Esophagus squamous epithelium (tissue), 5 donors: Measurements from ENCODE around the gene LONRF3. TPM values are rescaled to one million over a fixed set of nuclear protein-coding genes. Genes with fewer than 3 reads are reported as not detected.

Experiments used
- DNase-seq: peaks from one replicate; lab custom pipeline; 2025; lab: John Stamatoyannopoulos, UW
- H3K27ac ChIP-seq, 4 donors: fragments of 200-600 bp; sonication (generic); one replicate each; pipeline ENCODE4 v1.5.1; 2016 to 2019; ENCODE audit warnings: mild to moderate bottlenecking in 1 of 4
- H3K27me3 ChIP-seq, 4 donors: fragments of 200-600 bp; sonication (generic); 1 replicate in 3 of 4; 2 replicates in 1 of 4; pipeline versions ENCODE4 v1.5.1 to v1.6.0; 2017 to 2021; ENCODE audit warnings: antibody characterized with exemption in 1 of 4
- H3K36me3 ChIP-seq, 3 donors: fragments of 200-600 bp; sonication (generic); one replicate each; pipeline ENCODE4 v1.5.1; 2016 to 2019
- H3K4me1 ChIP-seq, 3 donors: fragments of 200-600 bp; sonication (generic); one replicate each; pipeline ENCODE4 v1.5.1; 2017 to 2019
- H3K4me3 ChIP-seq, 4 donors: fragments of 200-600 bp; sonication (generic); 1 replicate in 3 of 4; 2 replicates in 1 of 4; pipeline ENCODE4 v1.5.1; 2016 to 2019; ENCODE audit warnings: mild to moderate bottlenecking in 2 of 4, moderate library complexity in 1 of 4
- H3K9me3 ChIP-seq, 3 donors: fragments of 200-600 bp; sonication (generic); one replicate each; pipeline ENCODE4 v1.5.1; 2016 to 2019
- POLR2A ChIP-seq, 4 donors: fragments of 450-650 bp; IDR thresholded peaks; one replicate each; pipeline ENCODE4 v1.6.1; 2017; ENCODE audit warnings: antibody characterized with exemption in 4 of 4, mild to moderate bottlenecking in 4 of 4, moderate library complexity in 3 of 4
- WGBS, 2 donors: methylation state at CpG; one replicate each; pipeline ENCODE4 v1.1.5; 2018; 5-methylcytosine and 5-hydroxymethylcytosine counted together
- intact Hi-C: fragments of 100-400 bp; cut with DNase I; formaldehyde crosslinking; loops from one replicate; pipeline ENCODE4 v1.15.0; 2022
- total RNA-seq, 4 donors: library from RNA; depleted of rRNA; stranded (reverse); fragments of >200 nt; gene quantifications; one replicate each; pipeline ENCODE4 v1.1.0, GENCODE V29; 2016
- TF ChIP-seq, protein P1 (sequence below), 6 experiments: fragments of 450-650 bp in 4 of 6; fragments of 200-600 bp in 2 of 6; sonication (generic) in 2 of 6; IDR thresholded peaks; one replicate each; pipeline ENCODE4 v1.5.1; 2016 to 2019; ENCODE audit warnings: antibody characterized with exemption in 6 of 6, mild to moderate bottlenecking in 4 of 6, moderate library complexity in 4 of 6
- donor health status: DM: yes; HTN: yes; CAD: no.

Gene LONRF3
- 1 to 10 TPM in 2 of 4 donors, under 1 TPM in 2; 0.27 to 4.8 (median 1.2) TPM for total RNA-seq

DNA sequence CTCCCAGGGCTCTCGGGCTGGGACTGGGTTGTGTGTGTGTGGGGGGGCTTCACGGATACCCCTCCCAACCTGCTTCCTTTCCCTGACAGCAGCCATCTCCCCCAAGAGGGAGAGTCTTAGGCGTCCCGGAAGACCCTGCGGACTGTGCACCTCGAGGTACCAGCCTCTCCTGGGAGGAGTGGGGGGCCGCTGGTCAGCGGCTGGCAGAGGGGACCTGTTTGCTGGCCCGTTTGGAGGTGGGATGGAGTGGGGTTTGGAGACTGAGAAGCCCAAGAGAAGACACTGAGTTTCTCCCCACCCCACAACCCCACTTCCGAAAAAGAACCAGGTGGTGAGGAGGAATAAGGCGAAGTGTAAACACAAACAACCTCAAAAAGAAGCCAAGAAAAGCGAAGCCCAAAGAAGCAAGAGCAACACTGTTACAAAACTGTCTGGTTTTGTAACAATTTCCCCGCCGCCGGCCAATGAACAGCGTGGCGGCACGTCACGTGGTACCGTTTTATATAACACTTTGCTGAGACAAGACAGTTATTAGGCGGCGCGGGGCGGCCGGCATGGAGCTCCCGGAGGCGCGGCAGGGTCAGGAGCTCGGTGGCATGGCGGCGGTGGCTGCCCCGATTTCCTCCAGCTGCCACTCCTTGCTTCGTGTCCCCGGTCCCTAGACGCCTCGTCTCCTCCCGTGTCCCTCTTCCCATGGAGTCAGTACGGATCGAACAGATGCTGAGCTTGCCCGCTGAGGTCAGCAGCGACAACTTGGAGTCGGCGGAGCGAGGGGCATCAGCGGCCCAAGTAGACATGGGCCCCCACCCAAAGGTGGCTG lies at the start of gene LONRF3:
Gene LONRF3 (plus strand): TSS at position 531 of the 820 bp plus-strand sequence. CDS start 163 bp downstream, at position 694.
- H3K36me3 ChIP-seq, result no peaks in the 10 kb centered on the region
- H3K27ac ChIP-seq, result peak within 1 kb of the TSS; percentile 34 to 85 (median 72)
- peak within 1 kb of the TSS; percentile 32 to 73 (median 52) for H3K4me3 ChIP-seq
- peaks cover 0 to 41% (median 0%) of the 10 kb centered on the region in 3 donors for H3K4me1 ChIP-seq
- no peak for DNase-seq
- H3K27me3 ChIP-seq, result peaks cover 0 to 42% (median 0%) of the 10 kb centered on the region in 4 donors
- TF ChIP-seq POLR2A (IDR thresholded peaks at IDR 0.05), result peak in 3 of 4 donors; percentile 35 to 81 (median 79)
- TF ChIP-seq, protein P1, sequence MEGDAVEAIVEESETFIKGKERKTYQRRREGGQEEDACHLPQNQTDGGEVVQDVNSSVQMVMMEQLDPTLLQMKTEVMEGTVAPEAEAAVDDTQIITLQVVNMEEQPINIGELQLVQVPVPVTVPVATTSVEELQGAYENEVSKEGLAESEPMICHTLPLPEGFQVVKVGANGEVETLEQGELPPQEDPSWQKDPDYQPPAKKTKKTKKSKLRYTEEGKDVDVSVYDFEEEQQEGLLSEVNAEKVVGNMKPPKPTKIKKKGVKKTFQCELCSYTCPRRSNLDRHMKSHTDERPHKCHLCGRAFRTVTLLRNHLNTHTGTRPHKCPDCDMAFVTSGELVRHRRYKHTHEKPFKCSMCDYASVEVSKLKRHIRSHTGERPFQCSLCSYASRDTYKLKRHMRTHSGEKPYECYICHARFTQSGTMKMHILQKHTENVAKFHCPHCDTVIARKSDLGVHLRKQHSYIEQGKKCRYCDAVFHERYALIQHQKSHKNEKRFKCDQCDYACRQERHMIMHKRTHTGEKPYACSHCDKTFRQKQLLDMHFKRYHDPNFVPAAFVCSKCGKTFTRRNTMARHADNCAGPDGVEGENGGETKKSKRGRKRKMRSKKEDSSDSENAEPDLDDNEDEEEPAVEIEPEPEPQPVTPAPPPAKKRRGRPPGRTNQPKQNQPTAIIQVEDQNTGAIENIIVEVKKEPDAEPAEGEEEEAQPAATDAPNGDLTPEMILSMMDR (IDR thresholded peaks at IDR 0.05), result no peak
- WGBS, 2 donors, result 0 to 58% methylated on average over 11 to 27 of the region's 45 CpGs
- no peaks in the 10 kb centered on the region for H3K9me3 ChIP-seq
- intact Hi-C loops, result no loop called here

DNA sequence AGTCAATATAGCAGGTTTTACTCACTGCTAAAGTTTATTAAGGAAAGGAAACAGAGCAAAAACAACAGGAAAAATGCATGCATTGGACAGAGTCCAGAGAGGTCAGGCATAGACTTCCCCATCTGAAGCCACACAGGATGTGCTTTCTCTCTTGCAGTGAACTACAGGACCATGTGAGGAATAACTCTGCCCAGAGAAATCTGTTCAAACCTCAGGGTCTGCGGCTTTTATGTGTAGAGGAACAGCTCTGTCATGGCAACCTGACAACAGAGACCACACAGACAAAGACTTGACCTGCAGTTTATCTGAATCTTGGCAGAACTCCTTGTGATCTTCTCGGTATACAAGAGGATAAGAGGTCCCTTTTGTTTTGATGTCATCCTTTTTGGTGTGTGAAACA lies 46.3 kb upstream of the LONRF3 start:
- DNase-seq, result no peak
- 43% methylated on average over 2 of the region's 2 CpGs; no CpG with 5 or more reads in 1 of the 2 donors for WGBS, 2 donors
- TF ChIP-seq, protein P1 (IDR thresholded peaks at IDR 0.05), result no peak
- TF ChIP-seq POLR2A (IDR thresholded peaks at IDR 0.05), result no peak

DNA sequence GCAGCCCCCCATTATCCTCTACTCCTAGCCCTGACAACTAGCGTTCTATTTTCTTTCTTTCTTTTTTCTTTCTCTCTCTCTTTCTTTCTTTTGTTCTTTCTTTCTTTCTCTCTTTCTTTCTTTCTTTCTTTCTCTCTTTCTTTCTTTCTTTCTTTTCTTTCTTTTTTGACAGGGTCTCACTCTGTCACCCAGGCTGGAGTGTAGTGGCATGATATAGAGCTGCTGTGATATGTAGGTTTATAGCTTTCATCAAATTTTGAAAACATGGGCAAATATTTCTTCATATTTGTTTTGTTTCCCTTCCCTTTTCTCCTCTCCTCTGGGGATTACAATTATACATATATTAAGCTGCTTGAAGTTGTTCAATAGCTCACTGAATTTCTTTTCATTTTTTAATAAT lies 39.1 kb upstream of the LONRF3 start:
- no peak for DNase-seq
- TF ChIP-seq POLR2A (IDR thresholded peaks at IDR 0.05), result no peak
- TF ChIP-seq, protein P1 (IDR thresholded peaks at IDR 0.05), result no peak
- intact Hi-C loops, result no loop called here
- no peaks in the 10 kb centered on the region for H3K9me3 ChIP-seq
- H3K27ac ChIP-seq, result no peak overlapping the region
- H3K4me3 ChIP-seq, result no peak overlapping the region
- H3K27me3 ChIP-seq, result no peaks in the 10 kb centered on the region
- H3K4me1 ChIP-seq, result no peaks in the 10 kb centered on the region
- no peaks in the 10 kb centered on the region for H3K36me3 ChIP-seq
- WGBS, 2 donors, result 81 to 100% methylated on average over 1 of the region's 1 CpG

More for the DNA sequence above, 46.3 kb upstream of the LONRF3 start:
- Histone ChIP-seq H3K4me1 (no peaks in the 10 kb centered on the region), H3K9me3 (no peaks in the 10 kb centered on the region), H3K4me3 (no peak overlapping the region), H3K27ac (no peak overlapping the region), H3K36me3 (no peaks in the 10 kb centered on the region), H3K27me3 (no peaks in the 10 kb centered on the region)
- intact Hi-C loops, result no loop called here

DNA sequence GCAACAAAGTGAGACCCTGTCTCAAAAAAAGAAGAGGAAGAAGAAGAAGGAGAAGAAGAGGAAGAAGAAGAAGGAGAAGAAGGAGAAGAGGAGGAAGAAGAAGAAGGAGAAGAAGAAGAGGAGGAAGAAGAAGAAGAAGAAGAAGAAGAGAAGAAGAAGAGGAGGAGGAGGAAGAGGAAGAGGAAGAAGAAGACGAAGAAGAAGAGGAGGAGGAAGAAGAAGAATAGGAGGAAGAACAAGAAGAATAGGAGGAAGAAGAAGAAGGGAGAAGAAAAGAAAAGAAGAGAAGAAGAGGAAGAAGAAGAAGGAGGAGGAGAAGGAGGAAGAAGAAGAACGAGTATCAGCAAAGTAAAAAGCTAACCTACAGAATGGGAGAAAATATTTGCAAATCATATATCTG lies 33.3 kb upstream of the LONRF3 start:
- no peak for DNase-seq
- H3K4me3 ChIP-seq, result no peak overlapping the region
- TF ChIP-seq, protein P1 (IDR thresholded peaks at IDR 0.05), result no peak
- no peak for TF ChIP-seq POLR2A (IDR thresholded peaks at IDR 0.05)
- no peaks in the 10 kb centered on the region for H3K4me1 ChIP-seq
- intact Hi-C loops, result no loop called here
- H3K27ac ChIP-seq, result no peak overlapping the region
- H3K9me3 ChIP-seq, result no peaks in the 10 kb centered on the region
- no peaks in the 10 kb centered on the region for H3K27me3 ChIP-seq
- H3K36me3 ChIP-seq, result no peaks in the 10 kb centered on the region
- WGBS, 2 donors, result 31 to 72% methylated on average over 2 of the region's 2 CpGs

DNA sequence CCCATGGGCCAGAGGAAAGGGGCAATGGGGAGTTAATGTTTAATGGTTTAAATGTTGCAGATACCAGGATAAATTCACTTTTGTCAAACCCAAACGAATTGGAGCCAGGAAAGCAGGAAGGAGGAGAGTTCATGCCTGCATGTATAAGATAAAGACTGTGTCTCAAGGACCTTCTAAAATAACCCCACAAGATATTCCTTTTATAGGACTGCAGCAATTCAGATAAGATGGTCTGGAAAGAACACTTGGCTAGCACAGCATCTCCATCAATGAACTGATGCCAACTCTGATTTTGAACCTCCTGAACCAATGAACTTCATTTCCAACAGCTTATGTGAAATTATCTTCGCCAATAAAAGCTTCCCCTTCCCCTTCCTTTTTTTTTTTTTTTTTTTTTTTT lies 31.3 kb upstream of the LONRF3 start:
- Histone ChIP-seq H3K27me3 (no peaks in the 10 kb centered on the region), H3K36me3 (no peaks in the 10 kb centered on the region), H3K4me3 (no peak overlapping the region), H3K27ac (no peak overlapping the region), H3K4me1 (no peaks in the 10 kb centered on the region), H3K9me3 (no peaks in the 10 kb centered on the region)
- TF ChIP-seq, protein P1 (IDR thresholded peaks at IDR 0.05), result no peak
- no peak for TF ChIP-seq POLR2A (IDR thresholded peaks at IDR 0.05)
- 47 to 73% methylated on average over 2 of the region's 2 CpGs for WGBS, 2 donors
- no peak for DNase-seq
- intact Hi-C loops, result no loop called here
